H1 (cell line): ENCODE data around the gene TAS1R1. TPM values are rescaled to one million over a fixed set of nuclear protein-coding genes. Genes with fewer than 3 reads are reported as not detected.

Source experiments
- CTBP2 ChIP-seq: IDR thresholded peaks from 2 replicates; pipeline ENCODE4 v1.7.0; 2011; ENCODE audit warnings: borderline replicate concordance, mild to moderate bottlenecking, moderate library complexity, mixed read lengths, low read length; ENCODE audit not compliant: insufficient read depth, insufficient read length
- JUN ChIP-seq: IDR thresholded peaks from 2 replicates; pipeline ENCODE4 v1.6.1; 2011; ENCODE audit warnings: low read depth, mild to moderate bottlenecking, improper control_type of control experiment, low read length
- polyA plus RNA-seq, 7 experiments: library from polyadenylated mRNA; depleted of rRNA in 3 of 7; stranded (reverse) in 5 of 7; unstranded in 2 of 7; fragments of >200 nt in 5 of 7; fragments of 200-250 nt in 2 of 7; gene quantifications; 1 replicate in 5 of 7; 2 replicates in 1 of 7; 4 replicates in 1 of 7; pipeline versions ENCODE4 v1.2.1 to v1.2.3, GENCODE V29; 2011 to 2013; ENCODE audit warnings: missing spikeins in 2 of 7, mixed read lengths in 2 of 7
- total RNA-seq: library from RNA; stranded (reverse); fragmentation: NEBNext Ultra II Directional; extraction: Animal tissue kit (Norgen Biotek cat#: 25700); gene quantifications from 2 replicates; pipeline ENCODE4 v1.2.1, GENCODE V29; 2021

TAS1R1 gene
- total and polyA plus RNA-seq, 2 of the 8 experiments (the other 6 are each of a cell fraction or from before 2014, with no cell fraction given): 0.26 TPM; not detected in 1

- TF ChIP-seq JUN (no peak), CTBP2 (no peak)
Observed at GRCh38 chr1:6577831-6578525, 22.9 kb downstream of the TAS1R1 start (continued).
